GM12892 (cell line): ENCODE data around the gene GSG1.

Source experiments
- POLR2A ChIP-seq: IDR thresholded peaks from 2 replicates; pipeline ENCODE4 v1.6.1; 2011; ENCODE audit warnings: low read depth, low read length, control low read depth
- POLR2AphosphoS5 ChIP-seq: IDR thresholded peaks from 2 replicates; pipeline ENCODE4 v1.6.1; 2011; ENCODE audit warnings: low read depth, low read length, control low read depth

GRCh38 chr12:13099844-13100604 is 3.4 kb downstream of the GSG1 start:
- no peak for TF ChIP-seq POLR2AphosphoS5
- TF ChIP-seq POLR2A, result no peak
